Neural cell (in vitro differentiated cells): Measurements from ENCODE around the gene COPA. TPM values are rescaled to one million over a fixed set of nuclear protein-coding genes. Genes with fewer than 3 reads are reported as not detected.

Experiments
- H2AFZ ChIP-seq: fragments of 200-600, 300-800 bp; sonication (generic), shearing (Covaris generic); 2 replicates; pipeline ENCODE4 v1.6.0; 2014; ENCODE audit warnings: low read depth, mild to moderate bottlenecking, antibody characterized with exemption, low read length, moderate library complexity
- H3F3A ChIP-seq: fragments of 200-600 bp; shearing (Covaris generic); 2 replicates; pipeline ENCODE4 v1.6.1; 2016; ENCODE audit warnings: mild to moderate bottlenecking, moderate library complexity, mixed read lengths, antibody characterized with exemption, low read length; ENCODE audit not compliant: insufficient read depth, poor library complexity, severe bottlenecking
- H3K27ac ChIP-seq: fragments of 200-600, 300-800 bp; sonication (generic), shearing (Covaris generic); 2 replicates; pipeline ENCODE4 v1.5.1; 2014; ENCODE audit warnings: mild to moderate bottlenecking, low read length, moderate library complexity
- H3K27me3 ChIP-seq: fragments of 300-800, 200-600 bp; sonication (generic), shearing (Covaris generic); 2 replicates; pipeline ENCODE4 v1.6.0; 2014; ENCODE audit warnings: mild to moderate bottlenecking, low read depth, low read length, moderate library complexity; ENCODE audit not compliant: insufficient read depth
- H3K36me3 ChIP-seq: fragments of 300-800, 200-600 bp; sonication (generic), shearing (Covaris generic); 2 replicates; pipeline ENCODE4 v1.5.1; 2014; ENCODE audit warnings: mild to moderate bottlenecking, antibody characterized with exemption, low read length, moderate library complexity; ENCODE audit not compliant: insufficient read depth
- H3K4me2 ChIP-seq: fragments of 300-800, 200-600 bp; sonication (generic), shearing (Covaris generic); 2 replicates; pipeline ENCODE4 v1.6.0; 2014; ENCODE audit warnings: mild to moderate bottlenecking, low read length
- H3K4me3 ChIP-seq: fragments of 300-800, 200-600 bp; sonication (generic), shearing (Covaris generic); 2 replicates; pipeline ENCODE4 v1.5.1; 2014; ENCODE audit warnings: mild to moderate bottlenecking, low read length, moderate library complexity
- H3K79me2 ChIP-seq: fragments of 200-600 bp; shearing (Covaris generic); replicated peaks from 2 replicates; pipeline ENCODE4 v1.6.0; 2014; ENCODE audit warnings: mild to moderate bottlenecking, low read length, moderate library complexity; ENCODE audit not compliant: insufficient read depth
- H3K9ac ChIP-seq: fragments of 300-800, 200-600 bp; sonication (generic), shearing (Covaris generic); 2 replicates; pipeline ENCODE4 v1.6.1; 2016; ENCODE audit warnings: mild to moderate bottlenecking, low read length, mixed read lengths
- H3K9me2 ChIP-seq: fragments of 200-600 bp; shearing (Covaris generic); 2 replicates; pipeline ENCODE4 v1.6.1; 2016; ENCODE audit warnings: mild to moderate bottlenecking, low read length, mixed read lengths; ENCODE audit not compliant: insufficient read depth
- H3K9me3 ChIP-seq: fragments of 200-600, 300-800 bp; sonication (generic), shearing (Covaris generic); 2 replicates; pipeline ENCODE4 v1.6.1; 2016; ENCODE audit warnings: mild to moderate bottlenecking, mixed run types, low read length, moderate library complexity, mixed read lengths
- H4K20me1 ChIP-seq: fragments of 200-600 bp; shearing (Covaris generic); 2 replicates; pipeline ENCODE4 v1.6.1; 2016; ENCODE audit warnings: mild to moderate bottlenecking, mixed run types; ENCODE audit not compliant: insufficient read depth
- EP300 ChIP-seq: fragments of 450-650 bp; conservative IDR thresholded peaks from 2 replicates; pipeline ENCODE4 v1.6.1; 2014; ENCODE audit warnings: antibody characterized with exemption, mild to moderate bottlenecking, moderate library complexity; ENCODE audit not compliant: poor library complexity, severe bottlenecking
- EZH2 ChIP-seq: fragments of 200-600, 300-800 bp; shearing (Covaris generic), sonication (generic); IDR thresholded peaks from 2 replicates; pipeline ENCODE4 v1.6.1; 2014; ENCODE audit warnings: antibody characterized with exemption, low read length, borderline replicate concordance, mild to moderate bottlenecking; ENCODE audit not compliant: insufficient read depth, poor library complexity, severe bottlenecking
- MXI1 ChIP-seq: fragments of 450-650 bp; conservative IDR thresholded peaks from 2 replicates; pipeline ENCODE4 v1.6.1; 2014; ENCODE audit warnings: antibody characterized with exemption, mild to moderate bottlenecking; ENCODE audit not compliant: poor library complexity, severe bottlenecking
- POLR2AphosphoS5 ChIP-seq: IDR thresholded peaks from 2 replicates; pipeline ENCODE4 v1.6.1; 2012
- RAD21 ChIP-seq: fragments of 450-650 bp; conservative IDR thresholded peaks from 2 replicates; pipeline ENCODE4 v1.6.1; 2014; ENCODE audit warnings: antibody characterized with exemption, mild to moderate bottlenecking, moderate library complexity
- SMC3 ChIP-seq: fragments of 450-650 bp; conservative IDR thresholded peaks from 2 replicates; pipeline ENCODE4 v1.6.1; 2014; ENCODE audit warnings: antibody characterized with exemption, mild to moderate bottlenecking, moderate library complexity; ENCODE audit not compliant: poor library complexity
- TAF1 ChIP-seq: IDR thresholded peaks from 2 replicates; pipeline ENCODE4 v1.6.1; 2012; ENCODE audit warnings: low read depth
- polyA plus RNA-seq: library from polyadenylated mRNA; depleted of rRNA; stranded (reverse); fragments of >200 nt; gene quantifications from 2 replicates; pipeline ENCODE4 v1.2.3, GENCODE V29; 2014
- TF ChIP-seq, protein P1 (sequence below): IDR thresholded peaks from 2 replicates; pipeline ENCODE4 v1.6.1; 2012; ENCODE audit warnings: borderline replicate concordance
- TF ChIP-seq, protein P2 (sequence below): fragments of 450-650 bp; IDR thresholded peaks from 2 replicates; pipeline ENCODE4 v1.5.1; 2014; ENCODE audit warnings: antibody characterized with exemption, mild to moderate bottlenecking, moderate library complexity; ENCODE audit not compliant: poor library complexity, severe bottlenecking

Gene COPA
- polyA plus RNA-seq, 1 donor from 2014 or later, result 75.0 TPM

DNA sequence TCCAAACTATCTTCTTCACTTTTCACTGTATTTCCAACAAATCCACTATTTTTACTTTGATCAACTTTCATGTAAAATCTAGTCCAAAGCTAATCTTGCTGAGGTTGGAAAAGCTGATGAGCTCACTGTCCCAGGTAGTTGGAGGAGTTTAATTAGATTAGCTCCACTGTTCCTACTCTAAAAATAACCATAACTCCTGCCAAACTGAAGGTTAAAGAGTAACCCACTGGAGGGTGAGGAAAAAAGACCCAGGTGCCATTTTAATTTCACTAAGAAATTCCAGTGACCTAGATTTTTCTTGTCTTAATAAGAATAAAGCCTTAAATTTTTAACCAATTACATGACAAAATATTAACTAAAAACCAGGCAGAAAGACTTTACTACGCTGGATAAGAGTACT, 96.0 kb downstream of the COPA start:
- Histone ChIP-seq H4K20me1 (no peaks in the 10 kb centered on the region), H3K27ac (no peak overlapping the region)

DNA sequence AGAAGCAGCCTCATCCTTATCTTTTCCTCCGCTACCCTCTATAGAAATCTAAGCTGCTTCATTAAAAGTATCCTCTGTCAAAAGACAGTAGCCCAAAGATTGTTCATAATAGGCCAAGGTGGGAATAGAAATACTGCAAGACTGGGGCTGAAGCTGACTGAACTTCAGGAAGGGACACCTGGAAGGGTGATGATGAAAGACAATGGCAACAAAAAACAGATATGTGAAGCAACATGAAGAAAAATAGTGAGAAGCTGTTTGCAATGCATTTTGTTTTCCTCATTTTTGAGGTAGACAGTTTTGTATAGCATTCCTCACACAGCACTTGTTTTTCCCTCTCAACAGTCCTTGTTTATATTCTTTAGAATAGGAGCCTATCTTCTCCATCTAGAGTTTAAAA, 97.6 kb downstream of the COPA start:
- H3K36me3 ChIP-seq, result no peaks in the 10 kb centered on the region
- H3K9ac ChIP-seq, result no peak overlapping the region
- H3K27me3 ChIP-seq, result no peaks in the 10 kb centered on the region
- H4K20me1 ChIP-seq, result no peaks in the 10 kb centered on the region
- TF ChIP-seq SMC3 (no peak), RAD21 (no peak), EP300 (no peak), POLR2AphosphoS5 (no peak), MXI1 (no peak), TAF1 (no peak), EZH2 (no peak)
- TF ChIP-seq, protein P1, sequence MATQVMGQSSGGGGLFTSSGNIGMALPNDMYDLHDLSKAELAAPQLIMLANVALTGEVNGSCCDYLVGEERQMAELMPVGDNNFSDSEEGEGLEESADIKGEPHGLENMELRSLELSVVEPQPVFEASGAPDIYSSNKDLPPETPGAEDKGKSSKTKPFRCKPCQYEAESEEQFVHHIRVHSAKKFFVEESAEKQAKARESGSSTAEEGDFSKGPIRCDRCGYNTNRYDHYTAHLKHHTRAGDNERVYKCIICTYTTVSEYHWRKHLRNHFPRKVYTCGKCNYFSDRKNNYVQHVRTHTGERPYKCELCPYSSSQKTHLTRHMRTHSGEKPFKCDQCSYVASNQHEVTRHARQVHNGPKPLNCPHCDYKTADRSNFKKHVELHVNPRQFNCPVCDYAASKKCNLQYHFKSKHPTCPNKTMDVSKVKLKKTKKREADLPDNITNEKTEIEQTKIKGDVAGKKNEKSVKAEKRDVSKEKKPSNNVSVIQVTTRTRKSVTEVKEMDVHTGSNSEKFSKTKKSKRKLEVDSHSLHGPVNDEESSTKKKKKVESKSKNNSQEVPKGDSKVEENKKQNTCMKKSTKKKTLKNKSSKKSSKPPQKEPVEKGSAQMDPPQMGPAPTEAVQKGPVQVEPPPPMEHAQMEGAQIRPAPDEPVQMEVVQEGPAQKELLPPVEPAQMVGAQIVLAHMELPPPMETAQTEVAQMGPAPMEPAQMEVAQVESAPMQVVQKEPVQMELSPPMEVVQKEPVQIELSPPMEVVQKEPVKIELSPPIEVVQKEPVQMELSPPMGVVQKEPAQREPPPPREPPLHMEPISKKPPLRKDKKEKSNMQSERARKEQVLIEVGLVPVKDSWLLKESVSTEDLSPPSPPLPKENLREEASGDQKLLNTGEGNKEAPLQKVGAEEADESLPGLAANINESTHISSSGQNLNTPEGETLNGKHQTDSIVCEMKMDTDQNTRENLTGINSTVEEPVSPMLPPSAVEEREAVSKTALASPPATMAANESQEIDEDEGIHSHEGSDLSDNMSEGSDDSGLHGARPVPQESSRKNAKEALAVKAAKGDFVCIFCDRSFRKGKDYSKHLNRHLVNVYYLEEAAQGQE, result no peak
- TF ChIP-seq, protein P2, sequence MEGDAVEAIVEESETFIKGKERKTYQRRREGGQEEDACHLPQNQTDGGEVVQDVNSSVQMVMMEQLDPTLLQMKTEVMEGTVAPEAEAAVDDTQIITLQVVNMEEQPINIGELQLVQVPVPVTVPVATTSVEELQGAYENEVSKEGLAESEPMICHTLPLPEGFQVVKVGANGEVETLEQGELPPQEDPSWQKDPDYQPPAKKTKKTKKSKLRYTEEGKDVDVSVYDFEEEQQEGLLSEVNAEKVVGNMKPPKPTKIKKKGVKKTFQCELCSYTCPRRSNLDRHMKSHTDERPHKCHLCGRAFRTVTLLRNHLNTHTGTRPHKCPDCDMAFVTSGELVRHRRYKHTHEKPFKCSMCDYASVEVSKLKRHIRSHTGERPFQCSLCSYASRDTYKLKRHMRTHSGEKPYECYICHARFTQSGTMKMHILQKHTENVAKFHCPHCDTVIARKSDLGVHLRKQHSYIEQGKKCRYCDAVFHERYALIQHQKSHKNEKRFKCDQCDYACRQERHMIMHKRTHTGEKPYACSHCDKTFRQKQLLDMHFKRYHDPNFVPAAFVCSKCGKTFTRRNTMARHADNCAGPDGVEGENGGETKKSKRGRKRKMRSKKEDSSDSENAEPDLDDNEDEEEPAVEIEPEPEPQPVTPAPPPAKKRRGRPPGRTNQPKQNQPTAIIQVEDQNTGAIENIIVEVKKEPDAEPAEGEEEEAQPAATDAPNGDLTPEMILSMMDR, result no peak
- H3K79me2 ChIP-seq, result peaks cover 18% of the 10 kb centered on the region
- H3K9me3 ChIP-seq, result no peaks in the 10 kb centered on the region
- H3K4me2 ChIP-seq, result no peak overlapping the region
- no peaks in the 10 kb centered on the region for H3K9me2 ChIP-seq
- no peak overlapping the region for H3K4me3 ChIP-seq
- no peak overlapping the region for H3K27ac ChIP-seq
- no peaks in the 10 kb centered on the region for H3F3A ChIP-seq
- no peak overlapping the region for H2AFZ ChIP-seq

More for the DNA sequence above, 96.0 kb downstream of the COPA start:
- TF ChIP-seq SMC3, result no peak
- no peak for TF ChIP-seq MXI1
- TF ChIP-seq, protein P2, result no peak
- no peak for TF ChIP-seq TAF1
- TF ChIP-seq, protein P1, result no peak
- TF ChIP-seq RAD21, result no peak
- no peak for TF ChIP-seq POLR2AphosphoS5
- TF ChIP-seq EP300, result no peak
- no peak for TF ChIP-seq EZH2
- Histone ChIP-seq H3K4me3 (no peak overlapping the region), H3K27me3 (no peaks in the 10 kb centered on the region), H3F3A (no peaks in the 10 kb centered on the region), H2AFZ (no peak overlapping the region), H3K79me2 (peaks cover 18% of the 10 kb centered on the region), H3K36me3 (no peaks in the 10 kb centered on the region), H3K9me2 (no peaks in the 10 kb centered on the region), H3K9ac (no peak overlapping the region), H3K9me3 (no peaks in the 10 kb centered on the region), H3K4me2 (no peak overlapping the region)
